ENCODE results near the gene IFFO2. TPM values are rescaled to one million over a fixed set of nuclear protein-coding genes. Genes with fewer than 3 reads are reported as not detected.

The IFFO2 gene
- total RNA-seq, 1 donor from 2014 or later: 3.3 TPM

DNA sequence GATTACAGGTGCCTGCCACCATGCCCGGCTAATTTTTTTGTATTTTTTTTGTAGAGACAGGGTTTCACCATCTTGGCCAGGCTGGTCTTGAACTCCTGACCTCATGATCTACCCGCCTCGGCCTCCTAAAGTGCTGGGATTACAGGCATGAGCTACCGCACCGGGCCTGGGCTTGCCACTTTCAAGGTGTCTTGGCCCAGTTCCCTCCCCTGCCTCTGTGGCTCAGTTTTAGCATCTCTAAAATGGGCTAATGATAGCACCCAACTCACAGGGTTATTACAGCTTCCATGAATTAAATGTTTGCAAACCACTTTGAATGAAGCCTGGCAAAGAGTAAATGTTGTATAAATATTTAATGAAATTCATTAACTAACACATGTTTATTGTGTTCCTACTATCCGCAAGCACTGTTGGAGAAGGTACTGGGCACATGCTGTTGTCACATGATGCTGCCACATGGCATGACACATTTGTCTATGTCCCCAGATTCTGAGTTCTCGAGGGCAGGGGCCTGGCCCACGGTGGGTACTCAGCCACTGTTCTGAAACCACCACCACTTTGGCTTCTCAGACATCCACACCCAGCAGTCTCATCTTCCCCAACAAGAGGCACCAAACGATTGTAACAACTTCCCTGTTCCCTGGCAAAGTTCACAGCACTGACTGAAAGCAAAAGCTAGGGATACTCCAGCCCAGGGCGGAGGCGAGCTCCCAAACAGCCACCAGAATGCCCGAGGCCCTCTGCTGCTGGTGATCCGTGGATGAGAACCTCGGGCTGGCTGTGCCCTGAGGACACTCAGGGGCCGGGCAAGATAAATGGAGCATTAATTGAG is 9.7 kb downstream of the IFFO2 start:
- Histone ChIP-seq H3K27me3 (ENCODE audit: low read depth) (no peaks in the 10 kb centered on the region), H3K36me3 (no peaks in the 10 kb centered on the region), H3K27ac (replicated peaks) (peak overlapping the region; percentile 2), H3K4me1 (peaks cover 84% of the 10 kb centered on the region), H3K9me3 (replicated peaks) (no peaks in the 10 kb centered on the region), H3K4me3 (no peak overlapping the region)
- TF ChIP-seq, protein P1, sequence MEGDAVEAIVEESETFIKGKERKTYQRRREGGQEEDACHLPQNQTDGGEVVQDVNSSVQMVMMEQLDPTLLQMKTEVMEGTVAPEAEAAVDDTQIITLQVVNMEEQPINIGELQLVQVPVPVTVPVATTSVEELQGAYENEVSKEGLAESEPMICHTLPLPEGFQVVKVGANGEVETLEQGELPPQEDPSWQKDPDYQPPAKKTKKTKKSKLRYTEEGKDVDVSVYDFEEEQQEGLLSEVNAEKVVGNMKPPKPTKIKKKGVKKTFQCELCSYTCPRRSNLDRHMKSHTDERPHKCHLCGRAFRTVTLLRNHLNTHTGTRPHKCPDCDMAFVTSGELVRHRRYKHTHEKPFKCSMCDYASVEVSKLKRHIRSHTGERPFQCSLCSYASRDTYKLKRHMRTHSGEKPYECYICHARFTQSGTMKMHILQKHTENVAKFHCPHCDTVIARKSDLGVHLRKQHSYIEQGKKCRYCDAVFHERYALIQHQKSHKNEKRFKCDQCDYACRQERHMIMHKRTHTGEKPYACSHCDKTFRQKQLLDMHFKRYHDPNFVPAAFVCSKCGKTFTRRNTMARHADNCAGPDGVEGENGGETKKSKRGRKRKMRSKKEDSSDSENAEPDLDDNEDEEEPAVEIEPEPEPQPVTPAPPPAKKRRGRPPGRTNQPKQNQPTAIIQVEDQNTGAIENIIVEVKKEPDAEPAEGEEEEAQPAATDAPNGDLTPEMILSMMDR (IDR thresholded peaks at IDR 0.05; ENCODE audit: borderline replicate concordance): no peak
- no peak for DNase-seq
- intact Hi-C loops (cut with micrococcal nuclease): no loop called here

DNA sequence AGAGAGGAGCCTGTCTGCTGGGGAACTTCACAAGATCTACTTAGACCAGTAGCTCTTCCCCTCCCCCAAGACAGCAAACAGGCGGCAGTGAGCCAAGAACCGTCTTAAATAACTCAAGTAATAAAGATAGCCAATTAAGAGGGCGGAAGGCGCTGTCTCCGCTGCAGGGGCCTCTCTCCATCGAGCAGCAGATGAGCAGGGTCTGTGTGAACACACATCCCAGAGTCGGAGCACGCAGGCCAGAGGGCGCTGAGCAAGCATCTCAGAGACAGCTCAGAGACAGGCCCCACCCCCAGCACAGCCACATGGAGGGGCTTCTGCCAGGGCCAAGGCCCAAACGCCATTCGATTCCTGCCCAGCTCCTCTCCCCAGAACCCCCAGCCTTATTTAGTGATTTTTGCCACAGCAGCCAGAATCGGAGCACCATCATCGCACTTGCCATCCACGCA is 11.1 kb downstream of the IFFO2 start:
- Histone ChIP-seq H3K27me3 (ENCODE audit: low read depth) (no peaks in the 10 kb centered on the region), H3K9me3 (replicated peaks) (no peaks in the 10 kb centered on the region), H3K4me1 (peaks cover 86% of the 10 kb centered on the region), H3K36me3 (no peaks in the 10 kb centered on the region), H3K27ac (replicated peaks) (peak overlapping the region; percentile 50), H3K4me3 (no peak overlapping the region)
- TF ChIP-seq, protein P1 (IDR thresholded peaks at IDR 0.05; ENCODE audit: borderline replicate concordance): no peak
- DNase-seq: peak; percentile 50
- intact Hi-C loops (cut with micrococcal nuclease): no loop called here

- TF ChIP-seq, protein P1 (IDR thresholded peaks at IDR 0.05; ENCODE audit: borderline replicate concordance): no peak
- H3K9me3 ChIP-seq (replicated peaks): no peaks in the 10 kb centered on the region
- DNase-seq: no peak
- H3K36me3 ChIP-seq: no peaks in the 10 kb centered on the region
- peak overlapping the region; percentile 50 for H3K27ac ChIP-seq (replicated peaks)
- no peak overlapping the region for H3K4me3 ChIP-seq
- intact Hi-C loops (cut with micrococcal nuclease): no loop called here
- H3K4me1 ChIP-seq: peaks cover 85% of the 10 kb centered on the region
- H3K27me3 ChIP-seq (ENCODE audit: low read depth): no peaks in the 10 kb centered on the region
These were observed 11.7 kb downstream of the IFFO2 start for GRCh38 chr1:18944810-18945209.

DNA sequence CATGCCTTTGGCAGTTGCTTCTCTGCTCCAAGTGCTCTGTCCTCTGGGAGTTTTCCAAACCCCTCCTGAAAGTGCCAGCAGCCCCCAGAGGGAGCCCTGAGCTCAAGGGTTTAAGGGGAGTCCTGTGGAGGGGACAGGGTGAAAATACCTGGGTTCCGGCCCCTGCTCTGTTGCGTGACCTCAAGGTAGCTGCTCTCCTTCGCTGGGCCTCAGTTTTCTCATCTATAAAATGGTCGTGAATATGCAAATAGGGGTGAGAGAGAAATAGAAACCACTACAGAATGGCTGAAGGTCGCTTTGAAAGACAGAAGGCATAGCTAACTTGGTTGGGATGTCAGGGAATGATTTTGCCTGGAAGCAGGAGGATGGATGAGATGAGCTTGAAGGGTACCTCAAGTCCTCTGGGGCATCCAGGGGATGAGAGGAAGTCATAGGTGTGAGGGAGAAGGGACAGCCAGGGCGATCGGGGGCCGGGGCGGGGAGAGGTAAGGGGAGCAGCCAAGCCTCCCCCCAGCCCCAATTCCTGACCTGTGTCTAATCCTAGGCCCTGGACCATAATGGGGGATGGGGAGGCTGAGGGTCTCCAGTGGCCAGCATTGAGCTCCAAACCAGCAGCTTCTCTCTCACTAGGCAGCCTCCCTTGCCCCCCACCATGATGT is 12.4 kb downstream of the IFFO2 start:
- no peaks in the 10 kb centered on the region for H3K27me3 ChIP-seq (ENCODE audit: low read depth)
- peak overlapping the region; percentile 50 for H3K27ac ChIP-seq (replicated peaks)
- peaks cover 85% of the 10 kb centered on the region for H3K4me1 ChIP-seq
- no peak for DNase-seq
- intact Hi-C loops (cut with micrococcal nuclease): no loop called here
- H3K36me3 ChIP-seq: no peaks in the 10 kb centered on the region
- TF ChIP-seq, protein P1 (IDR thresholded peaks at IDR 0.05; ENCODE audit: borderline replicate concordance): no peak
- H3K4me3 ChIP-seq: no peak overlapping the region
- H3K9me3 ChIP-seq (replicated peaks): no peaks in the 10 kb centered on the region

DNA sequence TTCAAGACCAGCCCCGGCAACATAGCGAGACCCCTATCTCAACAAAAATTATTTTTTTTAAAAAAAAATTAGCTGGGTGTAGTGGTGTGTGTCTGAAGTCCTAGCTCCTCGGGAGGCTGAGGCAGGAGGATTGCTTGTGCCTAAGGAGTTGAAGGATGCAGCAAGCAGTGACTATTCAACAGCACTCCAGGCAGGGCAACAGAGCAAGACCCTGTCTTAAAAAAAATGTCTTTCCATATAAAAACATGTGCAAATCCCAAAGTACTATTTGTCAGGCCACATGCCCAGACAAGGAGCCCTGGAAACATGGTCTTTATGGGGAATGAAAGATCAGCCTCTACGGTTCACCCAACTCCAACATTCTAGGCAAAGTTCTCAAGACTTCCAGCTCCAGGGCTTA is 13.3 kb downstream of the IFFO2 start:
- TF ChIP-seq, protein P1 (IDR thresholded peaks at IDR 0.05; ENCODE audit: borderline replicate concordance): no peak
- no peaks in the 10 kb centered on the region for H3K9me3 ChIP-seq (replicated peaks)
- intact Hi-C loops (cut with micrococcal nuclease): no loop called here
- H3K27ac ChIP-seq (replicated peaks): peak overlapping the region; percentile 79
- DNase-seq: no peak
- H3K4me1 ChIP-seq: peaks cover 85% of the 10 kb centered on the region
- H3K4me3 ChIP-seq: no peak overlapping the region
- H3K27me3 ChIP-seq (ENCODE audit: low read depth): no peaks in the 10 kb centered on the region
- no peaks in the 10 kb centered on the region for H3K36me3 ChIP-seq

Data from left ventricle myocardium inferior (tissue), 1 donor.